Ishikawa (cell line): Measurements from ENCODE around the gene EMILIN3.

ENCODE experiments used
- CEBPB ChIP-seq: IDR thresholded peaks from 2 replicates; pipeline ENCODE4 v1.6.1; 2012
- CREB1 ChIP-seq: IDR thresholded peaks from 2 replicates; pipeline ENCODE4 v1.6.1; 2012; ENCODE audit warnings: low read depth
- EGR1 ChIP-seq: IDR thresholded peaks from 2 replicates; pipeline ENCODE4 v1.6.1; 2012
- EP300 ChIP-seq: IDR thresholded peaks from 2 replicates; pipeline ENCODE4 v1.6.1; 2012; ENCODE audit warnings: borderline replicate concordance
- FOXM1 ChIP-seq: IDR thresholded peaks from 2 replicates; pipeline ENCODE4 v1.6.1; 2012; ENCODE audit warnings: low read depth, borderline replicate concordance
- MAX ChIP-seq: IDR thresholded peaks from 2 replicates; pipeline ENCODE4 v1.6.1; 2012
- NFIC ChIP-seq: IDR thresholded peaks from 2 replicates; pipeline ENCODE4 v1.6.1; 2012
- RAD21 ChIP-seq: IDR thresholded peaks from 2 replicates; pipeline ENCODE4 v1.6.1; 2012; ENCODE audit warnings: low read depth
- REST ChIP-seq: IDR thresholded peaks from 2 replicates; pipeline ENCODE4 v1.6.1; 2012; ENCODE audit warnings: low read depth, mild to moderate bottlenecking
- TAF1 ChIP-seq: IDR thresholded peaks from 2 replicates; pipeline ENCODE4 v1.6.1; 2012; ENCODE audit warnings: low read depth, mild to moderate bottlenecking
- TCF12 ChIP-seq: IDR thresholded peaks from 2 replicates; pipeline ENCODE4 v1.6.1; 2012; ENCODE audit warnings: low read depth
- TEAD4 ChIP-seq: IDR thresholded peaks from 2 replicates; pipeline ENCODE4 v1.6.1; 2012
- USF1 ChIP-seq: IDR thresholded peaks from 2 replicates; pipeline ENCODE4 v1.6.1; 2012
- YY1 ChIP-seq: IDR thresholded peaks from 2 replicates; pipeline ENCODE4 v1.6.1; 2012; ENCODE audit warnings: low read depth
- ZBTB7A ChIP-seq: IDR thresholded peaks from 2 replicates; pipeline ENCODE4 v1.6.1; 2012; ENCODE audit warnings: low read depth

The EMILIN3 gene

GRCh38 chr20:41340327-41341055 lies 26.1 kb downstream of the EMILIN3 start, which contains the start of gene LPIN3:
Gene LPIN3, plus strand, starts transcription at chr20:41340821. Its CDS starts 4,983 bp downstream, at chr20:41345804.
- TF ChIP-seq REST (no peak), CEBPB (no peak), TEAD4 (no peak), MAX (no peak), YY1 (no peak), TAF1 (peak; percentile 60; the same call in 1 of the 2 replicates), FOXM1 (no peak), NFIC (no peak), ZBTB7A (no peak), USF1 (no peak), EP300 (no peak), EGR1 (no peak), RAD21 (peak; percentile 62), TCF12 (no peak; the same call in 1 of the 2 replicates), CREB1 (no peak)

- no peak for TF ChIP-seq CEBPB
- TF ChIP-seq EP300, result peak; percentile 10; the same call in 1 of the 2 replicates
- peak; percentile 6; the same call in 1 of the 2 replicates for TF ChIP-seq TEAD4
- peak; percentile 70 for TF ChIP-seq TCF12
- peak; percentile 96 for TF ChIP-seq MAX
- TF ChIP-seq RAD21, result peak; percentile 98
Observed at GRCh38 chr20:41339957-41340326, 26.7 kb downstream of the EMILIN3 start.

- TF ChIP-seq MAX (no peak), FOXM1 (no peak), CEBPB (no peak)
Observed at GRCh38 chr20:41336711-41337492, 29.7 kb downstream of the EMILIN3 start.

- no peak for TF ChIP-seq REST
- TF ChIP-seq YY1, result no peak
- TF ChIP-seq EP300, result no peak
- no peak for TF ChIP-seq NFIC
- TF ChIP-seq USF1, result no peak
- no peak for TF ChIP-seq ZBTB7A
- TF ChIP-seq CEBPB, result no peak
- no peak for TF ChIP-seq EGR1
- no peak for TF ChIP-seq FOXM1
- TF ChIP-seq MAX, result no peak
- TF ChIP-seq TAF1, result no peak
- TF ChIP-seq CREB1, result no peak
Observed at GRCh38 chr20:41335591-41335990, 31.0 kb downstream of the EMILIN3 start.

- no peak for TF ChIP-seq REST
- TF ChIP-seq ZBTB7A, result no peak
- no peak for TF ChIP-seq MAX
- TF ChIP-seq RAD21, result no peak
- TF ChIP-seq TCF12, result no peak
- no peak for TF ChIP-seq EGR1
- no peak for TF ChIP-seq FOXM1
- TF ChIP-seq NFIC, result no peak
- TF ChIP-seq CREB1, result no peak
- no peak for TF ChIP-seq TEAD4
- no peak for TF ChIP-seq EP300
- TF ChIP-seq YY1, result no peak
- TF ChIP-seq CEBPB, result no peak
Observed at GRCh38 chr20:41334443-41335421, 31.9 kb downstream of the EMILIN3 start.
